H7 (cell line): ENCODE results near the gene DCLK2. TPM values are rescaled to one million over a fixed set of nuclear protein-coding genes. Genes with fewer than 3 reads are reported as not detected.

Source experiments
- DNase-seq: peaks from one replicate; pipeline ENCODE4 v3.0.0; 2012
- H3K27me3 ChIP-seq: 2 replicates; pipeline ENCODE4 v1.6.0; 2011; ENCODE audit warnings: mild to moderate bottlenecking, low read length; ENCODE audit not compliant: control insufficient read depth, insufficient read depth
- H3K36me3 ChIP-seq: replicated peaks from 2 replicates; pipeline ENCODE4 v1.5.1; 2011; ENCODE audit warnings: low read length; ENCODE audit not compliant: control insufficient read depth, insufficient read depth
- H3K4me3 ChIP-seq: 2 replicates; pipeline ENCODE4 v1.5.1; 2011; ENCODE audit warnings: low read depth, mild to moderate bottlenecking, control low read depth, low read length, moderate library complexity; ENCODE audit not compliant: insufficient read depth
- total RNA-seq: library from RNA; depleted of rRNA; stranded (reverse); fragments of >200 nt; shearing (Covaris generic); gene quantifications from 2 replicates; pipeline ENCODE4 v1.2.3, GENCODE V29; 2014

DCLK2 gene
- total RNA-seq, 1 experiment from 2014 or later, result 0.31 TPM

GRCh38 chr4:150080337-150080736 is 2.1 kb downstream of the DCLK2 start:
- no peaks in the 10 kb centered on the region for H3K36me3 ChIP-seq
- DNase-seq, result no peak
- peaks cover 39% of the 10 kb centered on the region for H3K27me3 ChIP-seq
- H3K4me3 ChIP-seq, result no peak overlapping the region

GRCh38 chr4:150080875-150081274 is 2.6 kb downstream of the DCLK2 start:
- H3K27me3 ChIP-seq, result peaks cover 39% of the 10 kb centered on the region
- H3K36me3 ChIP-seq, result no peaks in the 10 kb centered on the region
- no peak for DNase-seq
- no peak overlapping the region for H3K4me3 ChIP-seq

GRCh38 chr4:150082241-150082640 is 4.0 kb downstream of the DCLK2 start:
- no peak for DNase-seq
- peaks cover 36% of the 10 kb centered on the region for H3K27me3 ChIP-seq
- no peak overlapping the region for H3K4me3 ChIP-seq

GRCh38 chr4:150087006-150087405 is 8.8 kb downstream of the DCLK2 start:
- Histone ChIP-seq H3K36me3 (no peaks in the 10 kb centered on the region), H3K27me3 (no peaks in the 10 kb centered on the region), H3K4me3 (no peak overlapping the region)
- DNase-seq, result no peak

More at GRCh38 chr4:150082241-150082640, 4.0 kb downstream of the DCLK2 start:
- H3K36me3 ChIP-seq, result no peaks in the 10 kb centered on the region

- no peak for DNase-seq
- Histone ChIP-seq H3K4me3 (no peak overlapping the region), H3K27me3 (no peaks in the 10 kb centered on the region), H3K36me3 (no peaks in the 10 kb centered on the region)
Measured at GRCh38 chr4:150089732-150090131, 11.5 kb downstream of the DCLK2 start.

GRCh38 chr4:150090836-150091235 is 12.6 kb downstream of the DCLK2 start:
- Histone ChIP-seq H3K4me3 (no peak overlapping the region), H3K36me3 (no peaks in the 10 kb centered on the region), H3K27me3 (no peaks in the 10 kb centered on the region)
- DNase-seq, result no peak

- H3K36me3 ChIP-seq, result no peaks in the 10 kb centered on the region
- DNase-seq, result no peak
- H3K27me3 ChIP-seq, result no peaks in the 10 kb centered on the region
- H3K4me3 ChIP-seq, result no peak overlapping the region
Measured at GRCh38 chr4:150094676-150095075, 16.4 kb downstream of the DCLK2 start.

GRCh38 chr4:150096625-150097024 is 18.4 kb downstream of the DCLK2 start:
- H3K36me3 ChIP-seq, result no peaks in the 10 kb centered on the region

GRCh38 chr4:150098214-150098613 is 20.0 kb downstream of the DCLK2 start:
- DNase-seq, result no peak
- Histone ChIP-seq H3K4me3 (no peak overlapping the region), H3K27me3 (no peaks in the 10 kb centered on the region), H3K36me3 (no peaks in the 10 kb centered on the region)

More at GRCh38 chr4:150096625-150097024, 18.4 kb downstream of the DCLK2 start:
- DNase-seq, result no peak
- Histone ChIP-seq H3K4me3 (no peak overlapping the region), H3K27me3 (no peaks in the 10 kb centered on the region)

- H3K27me3 ChIP-seq, result no peaks in the 10 kb centered on the region
- no peaks in the 10 kb centered on the region for H3K36me3 ChIP-seq
- H3K4me3 ChIP-seq, result no peak overlapping the region
- DNase-seq, result no peak
Measured at GRCh38 chr4:150104404-150105027, 26.3 kb downstream of the DCLK2 start.

- no peak for DNase-seq
Measured at GRCh38 chr4:150106886-150107285, 28.6 kb downstream of the DCLK2 start.

GRCh38 chr4:150108691-150109090 is 30.4 kb downstream of the DCLK2 start:
- no peak for DNase-seq
- no peak overlapping the region for H3K4me3 ChIP-seq
- H3K36me3 ChIP-seq, result no peaks in the 10 kb centered on the region
- H3K27me3 ChIP-seq, result no peaks in the 10 kb centered on the region

More at GRCh38 chr4:150106886-150107285, 28.6 kb downstream of the DCLK2 start:
- no peaks in the 10 kb centered on the region for H3K36me3 ChIP-seq
- H3K4me3 ChIP-seq, result no peak overlapping the region
- no peaks in the 10 kb centered on the region for H3K27me3 ChIP-seq

GRCh38 chr4:150114641-150115040 is 36.4 kb downstream of the DCLK2 start:
- H3K27me3 ChIP-seq, result no peaks in the 10 kb centered on the region
- DNase-seq, result no peak
- no peak overlapping the region for H3K4me3 ChIP-seq

GRCh38 chr4:150115851-150116250 is 37.6 kb downstream of the DCLK2 start:
- DNase-seq, result no peak
- no peaks in the 10 kb centered on the region for H3K36me3 ChIP-seq
- no peak overlapping the region for H3K4me3 ChIP-seq
- H3K27me3 ChIP-seq, result no peaks in the 10 kb centered on the region

More at GRCh38 chr4:150114641-150115040, 36.4 kb downstream of the DCLK2 start:
- no peaks in the 10 kb centered on the region for H3K36me3 ChIP-seq

GRCh38 chr4:150116506-150116905 is 38.3 kb downstream of the DCLK2 start:
- H3K4me3 ChIP-seq, result no peak overlapping the region
- no peaks in the 10 kb centered on the region for H3K27me3 ChIP-seq
- H3K36me3 ChIP-seq, result no peaks in the 10 kb centered on the region
- no peak for DNase-seq

- Histone ChIP-seq H3K36me3 (no peaks in the 10 kb centered on the region), H3K27me3 (no peaks in the 10 kb centered on the region), H3K4me3 (no peak overlapping the region)
- DNase-seq, result no peak
Measured at GRCh38 chr4:150117094-150117493, 38.8 kb downstream of the DCLK2 start.
